ENCODE data around the gene WBP4. TPM values are rescaled to one million over a fixed set of nuclear protein-coding genes. Genes with fewer than 3 reads are reported as not detected.
A peak's percentile ranks its signal among the peaks of the same experiment; 100 is the strongest.

Gene WBP4
- total and polyA plus RNA-seq, 7 donors, result 5.1 to 25.0 (median 11.6) TPM

GRCh38 chr13:41054212-41054877 lies 7.0 kb upstream of the WBP4 start:
- WGBS, 2 donors, result 19 to 40% methylated on average over 9 of the region's 9 CpGs
- intact Hi-C loops (cut with DNase I), result loop anchor here (5.0 kb wide), 1 partner anchor 168 kb away; no protein-coding TSS in a partner anchor
- Histone ChIP-seq H3K27ac (peak overlapping the region; percentile 7 to 99 (median 83)), H3K9me3 (no peaks in the 10 kb centered on the region), H3K36me3 (no peaks in the 10 kb centered on the region), H3K4me3 (peak overlapping the region in 1 of 4 donors; percentile 6), H3K27me3 (no peaks in the 10 kb centered on the region), H3K4me1 (peaks cover 0 to 94% (median 84%) of the 10 kb centered on the region in 4 donors)
- peak; percentile 7 to 65 (median 50) for TF ChIP-seq CTCF (IDR thresholded peaks at IDR 0.05)
- no peak for TF ChIP-seq POLR2AphosphoS5 (IDR thresholded peaks at IDR 0.05)
- TF ChIP-seq EP300 (IDR thresholded peaks at IDR 0.05), result no peak
- DNase-seq, result no peak

GRCh38 chr13:41054919-41055619 lies 6.2 kb upstream of the WBP4 start:
- Histone ChIP-seq H3K27ac (peak overlapping the region; percentile 7 to 99 (median 83)), H3K4me3 (peak overlapping the region in 1 of 4 donors; percentile 6), H3K9me3 (no peaks in the 10 kb centered on the region), H3K4me1 (peaks cover 0 to 91% (median 81%) of the 10 kb centered on the region in 4 donors), H3K36me3 (no peaks in the 10 kb centered on the region), H3K27me3 (no peaks in the 10 kb centered on the region)
- TF ChIP-seq POLR2A (IDR thresholded peaks at IDR 0.05), result no peak
- no peak for TF ChIP-seq POLR2AphosphoS5 (IDR thresholded peaks at IDR 0.05)
- TF ChIP-seq CTCF (IDR thresholded peaks at IDR 0.05), result no peak
- TF ChIP-seq EP300 (IDR thresholded peaks at IDR 0.05), result no peak
- WGBS, 2 donors, result 77 to 89% methylated on average over 5 of the region's 5 CpGs
- intact Hi-C loops (cut with DNase I), result loop anchor here (5.0 kb wide), 2 partner anchors 68 to 167 kb away; no protein-coding TSS in a partner anchor
- DNase-seq, result no peak

- H3K36me3 ChIP-seq, result no peaks in the 10 kb centered on the region
- H3K4me3 ChIP-seq, result no peak overlapping the region
- peaks cover 0 to 81% (median 72%) of the 10 kb centered on the region in 4 donors for H3K4me1 ChIP-seq
- intact Hi-C loops (cut with DNase I), result loop anchor here (5.0 kb wide), 1 partner anchor 69 kb away; no protein-coding TSS in a partner anchor
- no peak for TF ChIP-seq POLR2AphosphoS5 (IDR thresholded peaks at IDR 0.05)
- TF ChIP-seq POLR2A (IDR thresholded peaks at IDR 0.05), result no peak
- no peak for TF ChIP-seq CTCF (IDR thresholded peaks at IDR 0.05)
- TF ChIP-seq EP300 (IDR thresholded peaks at IDR 0.05), result no peak
- H3K9me3 ChIP-seq, result no peaks in the 10 kb centered on the region
- DNase-seq, result no peak
- H3K27ac ChIP-seq, result peak overlapping the region in 3 of 4 donors; percentile 13 to 99 (median 97)
- H3K27me3 ChIP-seq, result no peaks in the 10 kb centered on the region
These were observed 5.1 kb upstream of the WBP4 start for GRCh38 chr13:41056194-41056593.

GRCh38 chr13:41056826-41057711 lies 4.2 kb upstream of the WBP4 start:
- WGBS, 2 donors, result 65 to 83% methylated on average over 11 of the region's 11 CpGs
- H3K27ac ChIP-seq, result peak overlapping the region in 3 of 4 donors; percentile 23 to 99 (median 97)
- intact Hi-C loops (cut with DNase I), result loop anchor here (5.0 kb wide), 1 partner anchor 70 kb away; no protein-coding TSS in a partner anchor
- H3K9me3 ChIP-seq, result no peaks in the 10 kb centered on the region
- no peaks in the 10 kb centered on the region for H3K36me3 ChIP-seq
- peaks cover 0 to 74% (median 70%) of the 10 kb centered on the region in 4 donors for H3K4me1 ChIP-seq
- no peaks in the 10 kb centered on the region for H3K27me3 ChIP-seq
- no peak for TF ChIP-seq EP300 (IDR thresholded peaks at IDR 0.05)
- TF ChIP-seq CTCF (IDR thresholded peaks at IDR 0.05), result no peak
- TF ChIP-seq POLR2A (IDR thresholded peaks at IDR 0.05), result no peak
- TF ChIP-seq POLR2AphosphoS5 (IDR thresholded peaks at IDR 0.05), result no peak
- no peak overlapping the region for H3K4me3 ChIP-seq
- DNase-seq, result no peak
